Stomach smooth muscle (tissue), 2 donors: ENCODE results near the gene LRRC56.

Experiments used
- H3K27ac ChIP-seq: one replicate; pipeline ENCODE4 v1.7.0; 2013; ENCODE audit warnings: mild to moderate bottlenecking, low read length, inconsistent platforms
- H3K27me3 ChIP-seq, 2 donors: one replicate each; pipeline ENCODE4 v1.7.0; 2013; ENCODE audit warnings: low read length in 2 of 2; ENCODE audit not compliant: insufficient read depth in 2 of 2, control insufficient read depth in 1 of 2
- H3K36me3 ChIP-seq, 2 donors: one replicate each; pipeline ENCODE4 v1.7.0; 2013; ENCODE audit warnings: low read length in 2 of 2; ENCODE audit not compliant: control insufficient read depth in 2 of 2, insufficient read depth in 2 of 2
- H3K4me1 ChIP-seq: one replicate; pipeline ENCODE4 v1.7.0; 2013; ENCODE audit warnings: low read length; ENCODE audit not compliant: control insufficient read depth, insufficient read depth
- H3K4me3 ChIP-seq, 2 donors: one replicate each; pipeline ENCODE4 v1.7.0; 2013; ENCODE audit warnings: low read length in 2 of 2
- H3K9ac ChIP-seq, 2 donors: one replicate each; pipeline ENCODE4 v1.7.0; 2013; ENCODE audit warnings: low read length in 2 of 2, mild to moderate bottlenecking in 1 of 2
- H3K9me3 ChIP-seq, 2 donors: one replicate each; pipeline ENCODE4 v1.7.0; 2013; ENCODE audit warnings: low read length in 2 of 2; ENCODE audit not compliant: control insufficient read depth in 2 of 2
- donor health status: healthy.
- donor health status: Pancreatic carcinoma.

Gene LRRC56

GRCh38 chr11:528166-528814, 9.0 kb upstream of the LRRC56 start:
- Histone ChIP-seq H3K9ac (no peak overlapping the region), H3K36me3 (peaks cover 0 to 9% of the 10 kb centered on the region in 2 donors), H3K9me3 (no peaks in the 10 kb centered on the region), H3K27me3 (no peaks in the 10 kb centered on the region), H3K4me3 (no peak overlapping the region), H3K4me1 (no peaks in the 10 kb centered on the region), H3K27ac (no peak overlapping the region)

- Histone ChIP-seq H3K27ac (no peak overlapping the region), H3K9me3 (no peaks in the 10 kb centered on the region)
Measured at GRCh38 chr11:528815-529727, 8.3 kb upstream of the LRRC56 start.

DNA sequence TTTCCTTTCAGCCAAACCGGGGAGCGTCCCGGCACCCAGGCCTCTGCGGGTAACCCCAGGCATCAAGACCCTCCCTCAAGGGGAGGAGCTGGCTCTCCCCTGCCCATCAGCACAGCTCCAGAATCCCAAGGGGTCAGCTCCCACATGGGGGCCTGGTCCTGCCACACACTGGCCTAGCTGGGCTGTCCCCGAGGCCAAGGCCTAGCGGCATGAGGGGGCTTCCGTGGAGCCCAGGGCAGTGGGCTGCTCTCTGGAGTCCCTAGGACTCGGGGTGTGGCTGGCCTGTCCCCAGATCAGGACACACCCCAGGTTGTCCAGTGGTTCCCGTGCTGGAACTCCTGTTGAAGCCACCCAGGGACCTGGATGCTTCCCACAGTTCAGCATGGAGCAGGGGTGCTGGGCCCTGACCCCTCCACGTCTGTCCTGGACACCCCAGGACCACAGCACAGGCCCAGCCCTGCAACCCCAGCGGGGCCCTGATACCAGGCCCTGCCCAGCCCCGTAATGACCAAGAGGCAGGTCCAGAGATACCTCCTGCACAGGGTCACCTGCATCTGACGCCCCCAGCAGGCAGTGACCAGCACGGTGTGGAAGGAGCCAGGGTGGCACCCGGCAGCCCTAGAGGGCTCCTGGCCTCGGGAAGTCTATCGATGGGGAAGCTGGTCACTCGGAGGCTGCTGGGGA, 7.5 kb upstream of the LRRC56 start:
- Histone ChIP-seq H3K36me3 (peaks cover 0 to 12% of the 10 kb centered on the region in 2 donors), H3K27ac (no peak overlapping the region)

More at GRCh38 chr11:528815-529727, 8.3 kb upstream of the LRRC56 start:
- peaks cover 7% of the 10 kb centered on the region for H3K4me1 ChIP-seq
- no peaks in the 10 kb centered on the region for H3K27me3 ChIP-seq
- peaks cover 0 to 12% of the 10 kb centered on the region in 2 donors for H3K36me3 ChIP-seq
- H3K9ac ChIP-seq, result no peak overlapping the region
- H3K4me3 ChIP-seq, result no peak overlapping the region

GRCh38 chr11:530960-531831, 6.1 kb upstream of the LRRC56 start:
- no peak overlapping the region for H3K4me3 ChIP-seq
- peaks cover 0 to 12% of the 10 kb centered on the region in 2 donors for H3K36me3 ChIP-seq
- H3K9ac ChIP-seq, result no peak overlapping the region
- no peak overlapping the region for H3K27ac ChIP-seq
- H3K9me3 ChIP-seq, result no peaks in the 10 kb centered on the region
- H3K27me3 ChIP-seq, result peaks cover 0 to 2% of the 10 kb centered on the region in 2 donors
- peaks cover 18% of the 10 kb centered on the region for H3K4me1 ChIP-seq

More for the DNA sequence above, 7.5 kb upstream of the LRRC56 start:
- Histone ChIP-seq H3K27me3 (no peaks in the 10 kb centered on the region), H3K9ac (no peak overlapping the region), H3K9me3 (no peaks in the 10 kb centered on the region), H3K4me1 (peaks cover 14% of the 10 kb centered on the region), H3K4me3 (no peak overlapping the region)

- Histone ChIP-seq H3K4me1 (peaks cover 22% of the 10 kb centered on the region), H3K27me3 (peaks cover 0 to 10% of the 10 kb centered on the region in 2 donors), H3K9ac (no peak overlapping the region), H3K4me3 (no peak overlapping the region), H3K36me3 (peaks cover 0 to 12% of the 10 kb centered on the region in 2 donors), H3K9me3 (no peaks in the 10 kb centered on the region), H3K27ac (no peak overlapping the region)
Measured at GRCh38 chr11:531919-532526, 5.3 kb upstream of the LRRC56 start.

DNA sequence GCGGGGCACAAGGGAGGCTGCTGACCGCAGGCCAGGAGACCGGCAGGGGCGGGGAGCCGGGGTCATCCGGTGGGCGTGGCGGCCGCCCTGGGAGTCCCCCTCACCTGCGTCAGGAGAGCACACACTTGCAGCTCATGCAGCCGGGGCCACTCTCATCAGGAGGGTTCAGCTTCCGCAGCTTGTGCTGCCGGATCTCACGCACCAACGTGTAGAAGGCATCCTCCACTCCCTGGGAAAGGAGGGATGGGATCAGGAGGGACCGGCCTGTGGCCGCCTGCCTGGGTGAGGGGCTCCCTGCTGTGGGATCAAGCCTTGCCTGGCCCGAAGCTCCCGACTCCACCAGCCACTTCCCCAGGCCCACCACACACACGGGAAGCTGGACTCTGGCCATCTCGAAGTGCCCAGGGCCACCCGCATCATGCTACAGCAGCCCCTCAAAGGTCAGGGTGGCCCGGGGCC, 4.8 kb upstream of the LRRC56 start:
- Histone ChIP-seq H3K9me3 (no peaks in the 10 kb centered on the region), H3K27ac (no peak overlapping the region), H3K36me3 (peaks cover 0 to 12% of the 10 kb centered on the region in 2 donors), H3K9ac (no peak overlapping the region), H3K4me1 (peaks cover 27% of the 10 kb centered on the region), H3K4me3 (no peak overlapping the region), H3K27me3 (peaks cover 2 to 15% of the 10 kb centered on the region in 2 donors)

GRCh38 chr11:532986-533585, 4.2 kb upstream of the LRRC56 start:
- H3K9me3 ChIP-seq, result no peaks in the 10 kb centered on the region
- peaks cover 0 to 12% of the 10 kb centered on the region in 2 donors for H3K36me3 ChIP-seq
- no peak overlapping the region for H3K27ac ChIP-seq
- H3K4me1 ChIP-seq, result peaks cover 30% of the 10 kb centered on the region
- peaks cover 2 to 20% of the 10 kb centered on the region in 2 donors for H3K27me3 ChIP-seq
- no peak overlapping the region for H3K9ac ChIP-seq
- no peak overlapping the region for H3K4me3 ChIP-seq

DNA sequence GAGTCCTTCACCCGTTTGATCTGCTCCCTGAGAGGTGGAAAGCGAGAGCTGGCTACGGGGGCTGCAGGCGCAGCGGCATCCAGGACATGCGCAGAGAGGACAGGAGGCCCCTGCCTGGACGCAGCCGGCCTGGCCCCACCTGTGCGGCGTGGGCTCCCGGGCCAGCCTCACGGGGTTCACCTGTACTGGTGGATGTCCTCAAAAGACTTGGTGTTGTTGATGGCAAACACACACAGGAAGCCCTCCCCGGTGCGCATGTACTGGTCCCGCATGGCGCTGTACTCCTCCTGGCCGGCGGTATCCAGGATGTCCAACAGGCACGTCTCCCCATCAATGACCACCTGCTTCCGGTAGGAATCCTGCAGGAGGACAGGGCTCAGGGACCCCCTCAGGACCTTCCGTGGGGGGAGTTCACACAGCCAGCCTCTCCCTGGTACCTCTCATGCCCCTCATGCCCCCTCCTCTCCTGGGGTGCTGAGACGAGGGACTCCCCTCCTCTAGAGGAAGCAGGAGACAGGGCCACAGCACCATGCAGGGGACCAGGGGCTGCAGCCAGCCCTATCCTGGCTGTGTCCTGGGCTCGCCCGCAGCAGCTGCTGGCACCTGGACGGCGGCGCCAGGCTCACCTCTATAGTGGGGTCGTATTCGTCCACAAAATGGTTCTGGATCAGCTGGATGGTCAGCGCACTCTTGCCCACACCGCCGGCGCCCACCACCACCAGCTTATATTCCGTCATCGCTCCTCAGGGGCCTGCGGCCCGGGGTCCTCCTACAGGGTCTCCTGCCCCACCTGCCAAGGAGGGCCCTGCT, 3.5 kb upstream of the LRRC56 start:
- Histone ChIP-seq H3K4me1 (peaks cover 30% of the 10 kb centered on the region), H3K27ac (no peak overlapping the region), H3K9ac (peak overlapping the region in 1 of 2 donors; percentile 29), H3K4me3 (peak overlapping the region in 1 of 2 donors; percentile 83), H3K27me3 (peaks cover 2 to 27% of the 10 kb centered on the region in 2 donors), H3K9me3 (no peaks in the 10 kb centered on the region), H3K36me3 (peaks cover 0 to 12% of the 10 kb centered on the region in 2 donors)
